Activated CD8-positive, alpha-beta memory T cell treated with anti-CD3 and anti-CD28 coated beads for 48 hours (primary cell): Measurements from ENCODE around the gene RNF182.
"Not testable (repeated sequence)": the region's sequence is repeated elsewhere in the genome, so short reads cannot be mapped to it uniquely, and the experiment has no call there.

Experiments
- DNase-seq, 3 experiments: peaks; one replicate each; pipeline ENCODE4 v3.0.0-alpha.2; 2020; ENCODE audit warnings: low read depth in 2 of 3, low spot score in 2 of 3

The RNF182 gene

DNA sequence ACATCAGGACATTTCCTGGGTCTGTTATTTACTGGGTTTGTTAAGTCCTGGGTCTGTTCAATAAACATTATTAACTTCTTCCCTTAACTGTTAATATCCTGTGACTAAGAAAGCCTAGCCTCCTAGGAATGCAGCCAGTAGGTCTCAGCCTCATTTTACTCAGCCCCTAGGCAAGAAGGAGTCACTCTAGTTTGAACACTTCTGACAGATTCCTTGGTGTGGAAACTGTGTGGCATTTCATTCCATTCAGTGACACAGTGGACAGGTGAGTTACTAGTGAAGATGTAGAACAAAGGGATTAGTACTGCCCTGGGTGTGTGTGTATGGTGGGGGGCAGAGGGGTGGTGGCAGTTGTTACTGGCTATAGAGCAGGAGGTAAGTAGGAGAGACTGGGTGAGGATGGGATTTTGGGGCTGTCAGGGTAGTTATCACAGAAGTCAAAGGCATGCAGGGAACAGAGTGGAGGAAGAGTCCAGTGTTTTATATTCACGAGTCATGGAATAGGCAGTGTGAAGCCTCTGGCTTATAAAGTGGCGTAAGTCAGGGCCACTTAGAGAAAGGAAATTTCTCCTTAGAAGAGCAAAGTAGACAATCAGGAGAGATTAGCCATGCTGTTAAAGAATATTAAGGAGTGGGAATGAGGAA lies 28.4 kb downstream of the RNF182 start:
- no peak for DNase-seq

GRCh38 chr6:13965582-13966127 lies 40.9 kb downstream of the RNF182 start:
- DNase-seq = no peak

GRCh38 chr6:13971303-13971702 lies 46.6 kb downstream of the RNF182 start:
- DNase-seq = no peak

GRCh38 chr6:13972602-13973001 lies 47.9 kb downstream of the RNF182 start:
- not testable (repeated sequence) for DNase-seq

DNA sequence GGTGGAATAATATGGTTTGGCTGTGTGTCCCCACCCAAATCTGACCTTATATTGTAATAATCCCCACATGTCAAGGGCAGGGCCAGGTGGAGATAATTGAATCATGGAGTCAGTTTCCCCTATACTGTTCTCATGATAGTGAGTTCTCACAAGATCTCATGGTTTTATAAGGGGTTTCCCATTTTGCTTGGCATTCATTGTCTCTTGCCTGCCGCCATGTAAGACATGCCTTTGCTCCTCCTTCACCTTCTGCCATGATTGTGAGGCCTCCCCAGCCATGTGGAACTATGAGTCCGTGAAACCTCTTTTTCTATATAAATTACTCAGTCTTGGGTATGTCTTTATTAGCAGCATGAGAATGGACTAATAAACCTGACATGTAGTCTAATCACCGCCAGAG lies 48.7 kb downstream of the RNF182 start:
- not testable (repeated sequence) for DNase-seq

DNA sequence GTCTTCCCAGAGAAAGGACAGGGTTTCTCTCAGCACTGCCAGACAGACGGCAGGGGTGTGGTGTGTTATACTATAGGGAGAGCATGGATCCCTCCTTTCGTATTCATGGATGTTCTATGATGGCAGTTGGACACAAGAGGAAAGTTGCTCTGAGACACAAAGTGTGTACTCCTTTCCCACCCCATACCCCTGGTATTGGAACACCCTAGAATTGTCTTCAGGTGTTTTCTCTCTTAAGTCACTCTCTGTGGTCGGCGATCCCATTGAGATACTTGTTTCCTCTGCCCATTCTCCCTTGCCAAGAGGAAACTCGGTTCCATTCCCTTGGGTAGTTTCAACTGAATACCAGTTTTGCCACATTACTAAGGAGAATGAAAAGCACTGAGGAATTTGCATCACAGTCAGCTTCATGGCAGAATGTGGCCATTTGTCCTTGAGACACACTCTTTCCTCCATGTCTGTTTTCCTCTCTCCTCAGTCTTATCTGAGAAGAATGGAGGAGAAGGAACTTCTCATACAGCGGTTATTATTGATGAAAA lies 53.4 kb downstream of the RNF182 start:
- no peak for DNase-seq

DNA sequence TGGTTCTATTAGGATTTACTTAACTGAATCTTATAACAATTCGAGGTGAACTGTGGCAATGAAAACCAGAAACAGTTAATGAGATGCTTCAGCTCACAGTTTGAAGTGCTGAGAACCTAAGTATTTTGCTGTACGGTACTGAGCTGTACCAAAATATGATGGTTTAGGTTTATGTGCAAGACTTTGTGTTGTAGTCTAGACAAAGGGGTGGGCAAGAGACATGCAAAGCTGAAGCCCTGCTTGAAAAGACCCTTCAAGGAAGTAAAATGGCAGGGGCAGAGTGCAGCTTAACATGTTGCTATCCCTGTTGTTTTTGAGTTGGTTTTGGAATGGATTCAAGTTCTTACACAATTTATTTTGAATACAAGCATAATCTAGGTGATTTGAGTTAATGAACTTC lies 54.0 kb downstream of the RNF182 start:
- DNase-seq = no peak

- DNase-seq = no peak
Observed at GRCh38 chr6:13979284-13980171, 54.8 kb downstream of the RNF182 start.

DNA sequence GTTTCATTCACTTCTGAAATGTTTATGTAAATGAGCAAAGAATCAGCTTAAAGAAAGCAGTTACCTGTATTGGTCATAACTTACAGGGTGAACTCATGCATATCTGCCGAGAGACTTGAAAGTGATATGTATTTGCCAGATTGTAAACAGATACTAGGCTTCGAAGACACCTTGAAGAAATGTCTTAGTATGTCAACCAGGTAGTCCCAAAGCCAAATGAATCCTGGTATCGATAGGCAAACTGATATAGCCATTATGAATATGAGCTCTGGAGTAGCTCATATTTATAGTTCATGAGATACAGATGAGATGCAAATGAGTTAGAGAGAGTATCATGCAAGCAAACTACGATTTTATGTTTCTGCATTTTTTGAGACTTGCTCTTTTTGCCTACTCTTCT lies 55.8 kb downstream of the RNF182 start:
- no peak for DNase-seq

- DNase-seq = no peak
Observed at GRCh38 chr6:13985663-13986325, 61.0 kb downstream of the RNF182 start.

DNA sequence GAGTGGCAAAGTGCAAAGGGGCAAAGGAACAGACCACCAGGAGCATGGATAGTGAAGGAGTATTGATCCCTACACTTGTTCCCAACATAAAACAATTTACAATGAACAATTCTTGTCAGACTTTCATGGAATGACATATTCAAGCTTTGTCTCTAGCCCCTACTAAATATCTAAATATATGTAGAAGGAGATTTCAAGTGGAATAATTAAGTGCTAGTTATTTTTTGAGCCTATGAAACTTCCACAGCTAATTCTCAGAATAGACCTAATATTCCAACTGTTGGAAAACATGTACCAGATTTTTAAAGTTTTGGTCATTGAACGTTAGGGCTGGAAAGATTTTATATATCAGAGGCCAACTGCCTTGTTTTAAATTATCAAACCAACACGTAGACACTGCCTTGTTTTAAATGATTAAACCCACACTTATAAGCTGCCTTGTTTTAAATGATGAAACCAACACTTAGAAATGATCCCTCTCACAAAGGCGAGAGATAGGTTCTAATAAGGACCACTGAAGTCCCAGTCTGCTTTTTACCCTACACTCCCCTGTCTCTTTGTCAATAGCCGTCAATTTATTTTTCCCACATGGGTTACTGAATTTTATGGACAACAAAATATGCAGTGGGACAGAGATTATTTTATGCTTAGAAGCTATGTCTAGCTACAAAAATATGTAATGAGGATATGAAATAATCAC lies 62.1 kb downstream of the RNF182 start:
- DNase-seq = no peak

DNA sequence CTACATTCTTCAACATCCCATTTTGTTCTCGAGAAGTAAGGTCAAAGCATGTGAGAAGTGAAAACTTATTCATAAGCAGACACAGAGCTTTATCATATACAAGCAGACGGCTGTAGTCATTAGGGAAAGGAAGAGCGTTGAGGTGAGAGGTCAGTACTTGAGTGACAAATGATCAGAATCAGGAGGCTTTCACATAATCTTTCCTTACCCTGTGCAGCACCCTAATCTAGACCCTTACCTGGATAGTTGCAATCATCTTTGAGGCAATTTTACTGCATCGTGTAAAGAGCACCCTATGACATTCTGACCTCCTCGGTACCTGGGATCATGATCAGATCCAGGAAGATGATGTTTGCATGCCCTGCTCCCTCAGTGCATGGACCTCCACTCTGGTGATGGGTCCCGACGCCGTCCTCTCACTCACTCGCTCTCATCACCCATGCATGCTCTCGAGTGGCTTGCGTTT lies 62.7 kb downstream of the RNF182 start:
- no peak for DNase-seq

GRCh38 chr6:13988049-13988738 lies 63.4 kb downstream of the RNF182 start:
- no peak for DNase-seq

GRCh38 chr6:13988908-13989307 lies 64.2 kb downstream of the RNF182 start:
- no peak for DNase-seq

DNA sequence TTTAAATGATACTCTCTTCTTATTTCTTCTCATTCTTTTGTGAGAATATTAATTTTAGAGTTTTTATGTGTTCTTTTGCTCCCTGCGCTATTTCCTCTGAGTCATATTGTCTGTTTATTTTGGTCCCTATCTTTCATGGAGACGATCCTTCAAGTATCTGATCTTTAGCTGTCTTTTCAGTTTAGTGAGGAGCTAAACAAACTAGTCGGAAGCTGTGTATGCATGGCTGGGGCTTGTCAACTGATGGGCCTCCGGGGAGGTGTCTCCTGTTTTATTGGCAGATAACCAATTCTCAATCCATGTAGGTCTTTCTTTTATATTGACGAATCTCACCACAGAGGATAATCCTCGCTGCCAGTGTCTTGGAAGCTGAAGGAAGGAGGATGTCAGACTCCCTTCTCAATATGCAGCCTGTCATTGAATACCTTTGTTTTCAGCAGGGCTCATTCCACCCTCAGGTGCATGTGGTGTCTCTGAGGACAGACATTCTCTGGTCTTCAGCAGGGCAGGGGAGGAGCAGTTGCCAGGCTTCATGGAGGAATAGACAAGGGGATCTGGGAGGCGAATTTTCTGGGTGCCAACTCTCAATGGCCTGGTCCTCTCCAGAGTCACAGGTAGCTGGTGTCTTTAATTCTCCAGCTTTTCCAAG lies 64.9 kb downstream of the RNF182 start:
- DNase-seq = no peak

GRCh38 chr6:13990796-13991195 lies 66.0 kb downstream of the RNF182 start:
- DNase-seq = no peak

DNA sequence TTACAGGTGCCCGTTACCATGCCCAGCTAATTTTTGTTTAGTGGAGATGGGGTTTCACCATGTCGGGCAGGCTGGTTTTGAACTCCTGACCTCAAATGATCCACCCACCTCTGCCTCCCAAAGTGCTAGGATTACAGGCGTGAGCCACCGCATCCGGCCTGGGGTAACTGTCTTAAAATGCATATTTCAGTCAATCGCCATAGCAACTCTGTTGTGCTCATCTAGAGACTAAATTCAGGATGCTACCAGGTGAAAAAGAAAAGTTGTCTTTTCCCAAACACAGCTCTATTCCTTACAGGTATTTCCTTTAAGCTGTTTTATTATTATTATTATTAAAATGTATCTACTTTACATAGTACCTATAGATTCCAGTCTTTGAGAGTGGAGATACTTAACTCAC lies 66.6 kb downstream of the RNF182 start:
- no peak for DNase-seq

DNA sequence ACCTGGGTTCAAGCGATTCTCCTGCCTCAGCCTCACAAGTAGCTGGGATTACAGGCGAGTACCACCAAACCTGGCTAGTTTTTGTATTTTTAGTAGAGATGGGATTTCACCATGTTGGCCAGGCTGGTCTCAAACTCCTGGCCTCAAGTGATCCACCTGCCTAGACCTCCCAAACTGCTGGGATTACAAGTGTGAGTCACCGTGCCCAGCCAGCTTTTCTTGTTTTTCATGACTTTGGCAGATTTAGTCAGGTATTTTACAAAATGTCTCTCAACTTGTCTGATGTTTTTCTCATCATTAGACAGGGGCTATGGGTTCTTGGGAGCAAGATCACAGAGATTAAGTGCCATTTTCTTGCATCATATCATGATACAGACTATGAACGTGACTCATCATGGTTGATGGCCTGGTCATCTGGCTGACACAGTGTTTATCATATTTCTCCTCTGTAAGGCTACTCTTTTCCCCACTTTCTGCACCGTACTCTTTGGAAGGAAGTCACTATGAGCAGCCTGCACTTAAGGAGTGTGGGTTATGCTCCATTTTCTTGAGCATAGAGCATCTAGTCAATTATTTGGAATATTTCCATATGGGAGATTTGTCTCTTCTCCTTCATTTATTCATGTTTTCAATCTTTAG lies 67.8 kb downstream of the RNF182 start:
- no peak for DNase-seq

- DNase-seq = no peak
Observed at GRCh38 chr6:13993416-13993815, 68.7 kb downstream of the RNF182 start.
